GM20000 (cell line): ENCODE results near the gene CD53.
"Not testable (repeated sequence)": the region's sequence is repeated elsewhere in the genome, so short reads cannot be mapped to it uniquely, and the experiment has no call there.

ENCODE experiments used
- DNase-seq: peaks from one replicate; pipeline ENCODE4 v3.0.0; 2012; ENCODE audit warnings: low spot score
- CTCF ChIP-seq: IDR thresholded peaks from 2 replicates; pipeline ENCODE4 v1.5.1; 2012; ENCODE audit warnings: mild to moderate bottlenecking, control low read depth; ENCODE audit errors: extremely low read depth, missing control alignments

Gene CD53

DNA sequence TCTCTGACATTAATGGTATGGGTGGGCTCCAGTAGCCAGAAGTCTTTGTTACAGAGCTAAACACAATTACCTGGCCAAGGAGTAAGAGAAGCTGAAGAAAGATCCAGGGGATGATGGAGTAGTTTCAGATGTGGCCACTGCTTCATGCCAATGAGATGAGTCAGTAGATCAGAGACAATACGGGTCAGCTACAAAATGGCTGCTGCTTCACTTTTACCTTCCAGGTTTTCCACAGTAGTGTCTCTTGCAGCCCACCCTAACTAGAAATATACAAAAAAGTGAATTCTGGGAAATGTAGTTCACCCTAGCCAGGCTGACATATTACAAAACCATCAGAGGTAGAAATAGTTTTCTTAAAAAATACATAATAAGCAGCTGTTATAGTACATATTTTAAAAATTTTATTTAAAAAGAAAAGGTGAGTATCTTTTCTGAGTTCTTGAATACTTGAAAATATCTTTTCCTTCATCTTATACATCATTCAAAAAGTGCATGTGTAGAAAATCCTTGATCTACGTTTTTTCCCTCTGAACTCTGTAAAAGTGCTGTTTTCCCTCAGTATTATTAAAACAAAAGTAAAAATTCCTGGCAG is 54.6 kb downstream of the CD53 start:
- no peak for TF ChIP-seq CTCF
- no peak for DNase-seq

DNA sequence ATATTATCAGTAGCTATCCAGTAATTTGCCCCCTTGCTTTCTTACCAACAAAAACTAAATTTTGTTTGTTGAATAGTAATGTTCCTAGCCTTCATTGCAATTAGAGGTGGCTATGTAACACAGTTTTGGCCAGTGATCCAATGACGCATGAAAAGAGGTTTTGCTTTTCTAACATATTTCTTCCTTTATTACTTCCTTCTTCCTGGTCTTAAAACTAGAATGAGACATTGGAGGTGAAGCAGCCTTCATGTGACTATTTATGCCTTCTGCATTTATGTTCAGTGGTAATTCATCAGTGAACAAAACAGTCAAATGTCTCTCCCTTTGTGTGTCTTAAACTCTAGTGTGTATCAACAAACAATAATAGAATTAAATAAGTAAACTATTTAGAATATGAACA is 55.2 kb downstream of the CD53 start:
- no peak for DNase-seq
- no peak for TF ChIP-seq CTCF

DNA sequence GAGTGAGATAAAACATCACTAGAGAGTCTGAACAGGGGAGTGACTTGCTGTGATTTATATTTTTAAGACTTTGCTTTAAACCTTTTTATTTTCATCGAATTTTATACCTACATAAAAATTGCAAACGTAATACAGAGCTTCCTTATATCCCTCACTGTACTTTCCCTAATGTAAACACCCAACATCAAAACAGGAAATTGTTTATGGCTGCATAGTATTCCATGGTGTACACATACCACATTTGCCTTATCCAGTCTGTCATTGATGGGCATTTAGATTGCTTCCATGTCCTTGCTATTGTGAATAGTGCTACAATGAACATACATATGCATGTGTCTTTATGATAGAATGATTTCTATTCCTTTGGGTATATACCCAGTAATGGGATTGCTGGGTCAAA is 56.0 kb downstream of the CD53 start:
- no peak for TF ChIP-seq CTCF
- no peak for DNase-seq

GRCh38 chr1:110931097-110931496 is 58.1 kb downstream of the CD53 start:
- DNase-seq = not testable (repeated sequence)

DNA sequence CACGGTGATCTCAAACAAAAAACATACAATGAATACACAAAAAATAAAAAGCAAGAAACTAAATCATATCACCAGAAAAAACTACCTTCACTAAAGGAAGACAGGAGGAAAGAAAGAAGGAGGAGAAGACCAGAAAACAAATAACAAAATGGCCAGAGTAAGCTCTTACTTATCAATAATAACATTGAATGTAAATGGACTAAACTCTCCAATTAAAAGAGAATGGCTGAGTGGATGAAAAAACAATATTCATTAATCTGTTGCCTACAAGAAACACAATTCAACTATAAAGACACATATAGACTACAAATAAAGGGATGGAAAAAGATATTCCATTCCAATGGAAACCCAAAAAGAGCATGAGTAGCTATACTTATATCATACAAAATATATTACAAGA is 63.6 kb downstream of the CD53 start:
- no peak for DNase-seq
- TF ChIP-seq CTCF = no peak

GRCh38 chr1:110944806-110945205 is 71.9 kb downstream of the CD53 start:
- no peak for TF ChIP-seq CTCF
- DNase-seq = no peak

GRCh38 chr1:110945626-110946025 is 72.7 kb downstream of the CD53 start:
- DNase-seq = no peak
- TF ChIP-seq CTCF = no peak

GRCh38 chr1:110948038-110948810 is 75.3 kb downstream of the CD53 start:
- DNase-seq = no peak
- TF ChIP-seq CTCF = no peak
